MCF 10A (cell line): ENCODE measurements around the gene PALLD. TPM values are rescaled to one million over a fixed set of nuclear protein-coding genes. Genes with fewer than 3 reads are reported as not detected.

Source experiments
- BruUV-seq: library from RNA; stranded (reverse); fragments of 400-500 nt; replicated peaks from 2 replicates; lab custom pipeline; 2021; lab: Mats Ljungman, UMichigan
- CTCF ChIA-PET: fragments of 300-600 bp; sonication (Branson Sonifier 250); formaldehyde crosslinking; extraction: SDS; loops from one replicate; lab custom pipeline; 2021; ENCODE audit warnings: antibody characterized with exemption, inconsistent platforms; lab: Yijun Ruan, JAX
- POLR2A ChIA-PET: fragments of 300-600, 350-650 bp; sonication (Branson Sonifier 250); formaldehyde crosslinking; extraction: SDS; loops from one replicate; lab custom pipeline; 2020; ENCODE audit warnings: antibody characterized with exemption, inconsistent platforms; lab: Yijun Ruan, JAX
- DNase-seq: peaks from one replicate; pipeline ENCODE4 v3.0.0-alpha.2; 2018; ENCODE audit not compliant: unreplicated experiment
- H3K27ac Mint-ChIP-seq: one replicate; pipeline ENCODE4 v1.8.0; 2022; ENCODE audit warnings: mild to moderate bottlenecking, low read depth, mixed read lengths; ENCODE audit not compliant: unreplicated experiment
- H3K27me3 Mint-ChIP-seq: one replicate; pipeline ENCODE4 v1.8.0; 2022; ENCODE audit warnings: mixed read lengths; ENCODE audit not compliant: insufficient read depth, unreplicated experiment
- H3K36me3 Mint-ChIP-seq: one replicate; pipeline ENCODE4 v1.8.0; 2022; ENCODE audit warnings: mild to moderate bottlenecking, moderate library complexity, mixed read lengths; ENCODE audit not compliant: insufficient read depth, unreplicated experiment
- H3K4me1 Mint-ChIP-seq: one replicate; pipeline ENCODE4 v1.8.0; 2022; ENCODE audit warnings: mixed read lengths; ENCODE audit not compliant: insufficient read depth, unreplicated experiment
- H3K4me3 Mint-ChIP-seq: one replicate; pipeline ENCODE4 v1.8.0; 2022; ENCODE audit warnings: mild to moderate bottlenecking, moderate library complexity, mixed read lengths; ENCODE audit not compliant: unreplicated experiment
- H3K9me3 Mint-ChIP-seq: one replicate; pipeline ENCODE4 v1.8.0; 2022; ENCODE audit warnings: mixed read lengths; ENCODE audit not compliant: unreplicated experiment
- intact Hi-C: fragments of 100-400 bp; cut with micrococcal nuclease; formaldehyde crosslinking; loops from 2 replicates; pipeline ENCODE4 v1.14.1; 2022
- total RNA-seq: library from RNA; stranded (reverse); gene quantifications from 2 replicates; pipeline ENCODE4 v1.2.3, GENCODE V29; 2022
- TF ChIP-seq, protein P1 (sequence below): fragments of 200-600 bp; IDR thresholded peaks from one replicate; pipeline ENCODE4 v1.8.0; 2022; ENCODE audit warnings: antibody characterized with exemption, mild to moderate bottlenecking; ENCODE audit not compliant: unreplicated experiment

PALLD gene
- total RNA-seq, 1 experiment from 2014 or later = 191 TPM

DNA sequence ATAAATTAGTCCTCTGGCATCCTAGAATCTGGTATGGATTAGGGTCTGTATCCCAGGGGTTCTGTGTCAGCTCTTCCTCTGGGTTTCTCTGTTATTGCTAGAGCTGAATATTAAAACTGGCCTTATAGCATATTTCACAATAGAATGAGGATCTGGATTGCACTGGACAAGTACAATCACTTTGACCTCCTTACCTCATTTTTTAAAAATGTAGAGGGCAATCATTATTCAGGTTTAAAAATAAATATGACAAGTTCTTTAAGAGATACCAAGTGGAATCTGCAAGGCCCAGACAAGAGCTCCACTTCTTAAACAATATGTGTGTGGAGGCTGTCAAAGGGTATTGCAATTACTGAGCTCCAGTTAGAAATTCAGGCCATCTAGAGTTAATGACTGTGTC lies 1.4 kb downstream of the PALLD start:
- no peaks in the 10 kb centered on the region for H3K4me1 Mint-ChIP-seq
- no peak overlapping the region for H3K4me3 Mint-ChIP-seq
- no peaks in the 10 kb centered on the region for H3K9me3 Mint-ChIP-seq
- intact Hi-C loops = no loop called here
- H3K27me3 Mint-ChIP-seq = no peaks in the 10 kb centered on the region
- POLR2A ChIA-PET = no interaction called here
- no peaks in the 10 kb centered on the region for H3K36me3 Mint-ChIP-seq
- CTCF ChIA-PET = interaction anchor here (1.1 to 1.2 kb wide), 2 partner anchors 15 to 16 kb away, joined by 3 read pairs; no protein-coding TSS in a partner anchor
- no peak for DNase-seq
- no peak overlapping the region for H3K27ac Mint-ChIP-seq
- TF ChIP-seq, protein P1, sequence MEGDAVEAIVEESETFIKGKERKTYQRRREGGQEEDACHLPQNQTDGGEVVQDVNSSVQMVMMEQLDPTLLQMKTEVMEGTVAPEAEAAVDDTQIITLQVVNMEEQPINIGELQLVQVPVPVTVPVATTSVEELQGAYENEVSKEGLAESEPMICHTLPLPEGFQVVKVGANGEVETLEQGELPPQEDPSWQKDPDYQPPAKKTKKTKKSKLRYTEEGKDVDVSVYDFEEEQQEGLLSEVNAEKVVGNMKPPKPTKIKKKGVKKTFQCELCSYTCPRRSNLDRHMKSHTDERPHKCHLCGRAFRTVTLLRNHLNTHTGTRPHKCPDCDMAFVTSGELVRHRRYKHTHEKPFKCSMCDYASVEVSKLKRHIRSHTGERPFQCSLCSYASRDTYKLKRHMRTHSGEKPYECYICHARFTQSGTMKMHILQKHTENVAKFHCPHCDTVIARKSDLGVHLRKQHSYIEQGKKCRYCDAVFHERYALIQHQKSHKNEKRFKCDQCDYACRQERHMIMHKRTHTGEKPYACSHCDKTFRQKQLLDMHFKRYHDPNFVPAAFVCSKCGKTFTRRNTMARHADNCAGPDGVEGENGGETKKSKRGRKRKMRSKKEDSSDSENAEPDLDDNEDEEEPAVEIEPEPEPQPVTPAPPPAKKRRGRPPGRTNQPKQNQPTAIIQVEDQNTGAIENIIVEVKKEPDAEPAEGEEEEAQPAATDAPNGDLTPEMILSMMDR = no peak
- BruUV-seq = no TSS peak

DNA sequence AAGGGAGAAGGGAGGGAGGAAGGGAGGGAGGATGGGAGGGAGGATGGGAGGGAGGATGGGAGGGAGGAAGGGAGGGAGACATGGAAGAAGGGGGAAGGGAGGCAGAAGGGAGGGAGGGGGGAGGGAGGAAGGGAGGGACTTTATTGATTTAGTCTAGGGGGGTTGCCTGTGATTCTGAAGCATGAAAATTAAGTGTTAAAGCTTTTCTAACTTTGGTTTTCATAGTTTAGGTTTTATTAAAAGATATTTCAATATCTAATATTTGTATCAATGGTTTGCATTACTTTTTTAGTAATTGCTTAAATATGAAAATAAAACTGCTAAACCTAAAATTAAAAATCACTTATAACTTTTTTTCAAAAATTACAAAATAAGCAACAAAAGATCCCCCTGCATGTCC lies 2.4 kb downstream of the PALLD start:
- Mint-ChIP-seq H3K9me3 (no peaks in the 10 kb centered on the region), H3K4me3 (no peak overlapping the region), H3K27me3 (no peaks in the 10 kb centered on the region), H3K36me3 (no peaks in the 10 kb centered on the region), H3K4me1 (peaks cover 5% of the 10 kb centered on the region), H3K27ac (no peak overlapping the region)
- POLR2A ChIA-PET = no interaction called here
- TF ChIP-seq, protein P1 = no peak
- no TSS peak for BruUV-seq
- DNase-seq = no peak
- CTCF ChIA-PET = interaction anchor here (1.2 kb wide), 2 partner anchors 14 to 16 kb away, joined by 3 to 4 read pairs; no protein-coding TSS in a partner anchor
- intact Hi-C loops = no loop called here

DNA sequence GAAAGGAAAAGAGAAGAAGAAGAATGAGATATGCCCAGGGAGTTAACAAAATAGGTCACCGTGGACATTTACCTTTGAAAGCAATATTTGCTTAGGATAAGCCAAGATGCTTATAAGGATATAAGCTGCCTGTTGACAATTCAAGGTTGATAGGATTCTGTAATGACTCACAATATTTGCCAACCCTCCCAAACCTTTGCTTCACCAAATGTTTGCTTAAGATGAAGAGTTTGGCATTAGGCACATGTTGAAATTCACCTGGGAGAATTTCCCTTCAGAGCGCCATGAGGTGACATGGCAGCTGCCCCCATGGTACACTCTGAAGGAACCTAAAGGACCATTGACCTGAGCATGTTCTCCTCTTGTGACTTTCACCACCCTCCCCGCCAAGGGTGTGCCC lies 4.6 kb downstream of the PALLD start:
- no peaks in the 10 kb centered on the region for H3K36me3 Mint-ChIP-seq

DNA sequence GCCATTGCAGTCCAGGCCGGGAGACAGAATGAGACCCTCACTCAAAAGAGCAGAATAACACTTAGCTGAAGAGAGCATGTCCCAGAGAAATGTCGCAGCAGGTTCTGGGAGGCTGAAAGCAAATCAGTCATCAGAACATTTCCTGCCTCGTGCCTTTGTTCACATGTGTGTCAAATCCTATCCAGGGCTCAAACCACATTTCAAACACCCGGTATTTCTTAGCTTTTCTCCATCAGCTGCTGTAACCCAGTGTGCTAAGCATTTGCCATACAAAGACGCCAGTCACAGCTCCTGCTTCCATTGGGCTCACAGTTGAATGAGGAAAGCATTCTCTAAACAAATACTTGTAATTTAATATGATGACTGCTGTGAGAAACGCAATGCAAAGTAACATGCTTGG lies 6.0 kb downstream of the PALLD start:
- Mint-ChIP-seq H3K4me3 (no peak overlapping the region), H3K27ac (no peak overlapping the region), H3K27me3 (no peaks in the 10 kb centered on the region), H3K36me3 (no peaks in the 10 kb centered on the region), H3K4me1 (peaks cover 5% of the 10 kb centered on the region), H3K9me3 (no peaks in the 10 kb centered on the region)
- ChIA-PET POLR2A (no interaction called here), CTCF (interaction anchor here (0.6 to 5.3 kb wide), 2 partner anchors 12 to 23 kb away, joined by 3 to 37 read pairs; no protein-coding TSS in a partner anchor)
- intact Hi-C loops = no loop called here
- TF ChIP-seq, protein P1 = no peak
- no TSS peak for BruUV-seq
- DNase-seq = no peak

More for the DNA sequence above, 4.6 kb downstream of the PALLD start:
- Mint-ChIP-seq H3K27ac (no peak overlapping the region), H3K4me1 (peaks cover 5% of the 10 kb centered on the region), H3K4me3 (no peak overlapping the region), H3K9me3 (no peaks in the 10 kb centered on the region), H3K27me3 (no peaks in the 10 kb centered on the region)
- CTCF ChIA-PET = interaction anchor here (0.6 to 5.3 kb wide), 4 partner anchors 13 to 420 kb away, joined by 3 to 37 read pairs (median 3); no protein-coding TSS in a partner anchor
- POLR2A ChIA-PET = interaction anchor here (0.5 to 0.6 kb wide), 2 partner anchors 36 to 251 kb away, joined by 3 read pairs; no protein-coding TSS in a partner anchor
- DNase-seq = peak; percentile 20
- TF ChIP-seq, protein P1 = no peak
- intact Hi-C loops = no loop called here
- BruUV-seq = no TSS peak
